Osteocyte (in vitro differentiated cells): Measurements from ENCODE around the gene RNF103. TPM values are rescaled to one million over a fixed set of nuclear protein-coding genes. Genes with fewer than 3 reads are reported as not detected.

Experiments used
- DNase-seq: peaks from one replicate; pipeline ENCODE4 v3.0.0; 2021; ENCODE audit warnings: mixed read lengths; ENCODE audit not compliant: unreplicated experiment; ENCODE audit errors: extremely low spot score
- H3K27ac Mint-ChIP-seq: one replicate; pipeline ENCODE4 v1.8.0; 2021; ENCODE audit warnings: mild to moderate bottlenecking, mixed read lengths; ENCODE audit not compliant: unreplicated experiment
- H3K27me3 Mint-ChIP-seq: one replicate; pipeline ENCODE4 v1.8.0; 2021; ENCODE audit warnings: mixed read lengths; ENCODE audit not compliant: unreplicated experiment
- H3K36me3 Mint-ChIP-seq: one replicate; pipeline ENCODE4 v1.8.0; 2021; ENCODE audit warnings: mixed read lengths; ENCODE audit not compliant: unreplicated experiment
- H3K4me1 Mint-ChIP-seq: one replicate; pipeline ENCODE4 v1.8.0; 2021; ENCODE audit warnings: mixed read lengths; ENCODE audit not compliant: unreplicated experiment
- H3K4me3 Mint-ChIP-seq: one replicate; pipeline ENCODE4 v1.8.0; 2021; ENCODE audit warnings: mild to moderate bottlenecking, moderate library complexity, mixed read lengths; ENCODE audit not compliant: unreplicated experiment
- H3K9me3 Mint-ChIP-seq: one replicate; pipeline ENCODE4 v1.8.0; 2021; ENCODE audit warnings: mixed read lengths; ENCODE audit not compliant: unreplicated experiment
- CTCF ChIP-seq: fragments of 200-600 bp; sonication (generic); IDR thresholded peaks from 2 replicates; pipeline ENCODE4 v1.5.0; 2021; ENCODE audit warnings: antibody characterized with exemption, mild to moderate bottlenecking, moderate library complexity
- total RNA-seq: library from RNA; stranded (reverse); gene quantifications from 2 replicates; pipeline ENCODE4 v1.2.1, GENCODE V29; 2021

The RNF103 gene
- total RNA-seq, 1 donor from 2014 or later: 35.8 TPM

DNA sequence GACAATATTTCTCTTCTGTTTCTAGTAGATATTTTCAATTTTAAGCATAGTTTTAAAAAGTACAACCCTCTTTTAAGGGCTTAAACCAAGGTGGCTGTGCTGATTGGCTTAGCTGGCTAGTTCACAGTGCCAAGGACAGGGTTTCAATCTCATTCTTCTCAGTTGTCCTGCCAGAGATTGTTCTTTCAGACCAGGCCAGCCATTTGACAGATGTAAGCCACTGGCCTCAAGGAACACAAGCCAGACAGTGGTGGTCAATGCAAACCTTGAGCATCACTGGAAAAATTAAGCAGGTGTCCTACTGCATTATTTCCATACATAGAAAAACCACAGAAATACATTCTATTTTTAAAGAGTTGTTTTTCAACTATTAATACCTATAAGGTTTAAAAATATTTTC lies 5.9 kb downstream of the RNF103 start:
- Mint-ChIP-seq H3K9me3 (no peaks in the 10 kb centered on the region), H3K27me3 (no peaks in the 10 kb centered on the region), H3K36me3 (peaks cover 39% of the 10 kb centered on the region), H3K4me1 (peaks cover 20% of the 10 kb centered on the region), H3K4me3 (no peak overlapping the region), H3K27ac (no peak overlapping the region)
- DNase-seq: no peak
- no peak for TF ChIP-seq CTCF

DNA sequence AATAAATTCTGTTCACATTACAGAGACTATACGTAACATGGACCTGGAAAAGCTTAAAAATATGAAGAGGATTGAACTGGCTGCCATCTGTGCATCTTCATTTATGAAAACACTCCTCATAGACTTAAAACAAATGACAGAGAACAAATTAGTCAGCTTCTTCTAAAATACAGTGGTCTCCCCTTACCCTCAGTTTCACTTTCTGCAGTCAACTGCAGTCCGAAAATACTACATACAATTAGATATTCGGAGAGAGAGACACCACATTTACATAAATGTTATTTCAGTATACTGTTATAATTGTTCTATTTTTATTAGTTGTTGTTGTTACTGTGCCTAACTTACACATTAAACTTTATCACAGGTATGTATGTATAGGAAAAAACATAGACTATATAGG lies 6.5 kb downstream of the RNF103 start:
- Mint-ChIP-seq H3K27me3 (no peaks in the 10 kb centered on the region), H3K4me1 (peaks cover 20% of the 10 kb centered on the region)

DNA sequence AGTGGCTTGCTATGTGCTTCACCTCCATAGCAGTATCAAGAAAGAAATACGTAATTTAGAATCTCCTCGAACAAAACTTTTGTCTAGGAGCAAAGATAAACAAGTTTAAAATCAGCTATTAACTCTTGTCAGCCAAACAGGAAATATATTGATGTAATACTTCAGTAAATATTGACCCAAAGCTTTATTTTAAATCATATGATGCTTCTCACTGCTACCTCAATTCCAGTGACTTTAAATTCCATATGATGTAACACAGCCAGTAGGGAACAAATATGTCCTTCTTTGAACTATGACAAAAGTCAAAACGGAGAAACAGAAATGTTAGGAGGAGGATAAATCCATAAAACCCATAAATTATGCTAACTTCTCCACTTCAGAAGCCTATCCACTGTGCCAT lies 7.2 kb downstream of the RNF103 start:
- Mint-ChIP-seq H3K4me3 (no peak overlapping the region), H3K9me3 (no peaks in the 10 kb centered on the region), H3K36me3 (peaks cover 43% of the 10 kb centered on the region), H3K27ac (no peak overlapping the region), H3K4me1 (peaks cover 17% of the 10 kb centered on the region), H3K27me3 (no peaks in the 10 kb centered on the region)
- no peak for DNase-seq
- TF ChIP-seq CTCF: no peak

More for the DNA sequence above, 6.5 kb downstream of the RNF103 start:
- Mint-ChIP-seq H3K4me3 (no peak overlapping the region), H3K36me3 (peaks cover 39% of the 10 kb centered on the region), H3K9me3 (no peaks in the 10 kb centered on the region), H3K27ac (no peak overlapping the region)
- TF ChIP-seq CTCF: no peak
- DNase-seq: no peak

- H3K4me1 Mint-ChIP-seq: peaks cover 9% of the 10 kb centered on the region
- peaks cover 52% of the 10 kb centered on the region for H3K36me3 Mint-ChIP-seq
- no peaks in the 10 kb centered on the region for H3K9me3 Mint-ChIP-seq
- no peaks in the 10 kb centered on the region for H3K27me3 Mint-ChIP-seq
- DNase-seq: no peak
- no peak overlapping the region for H3K4me3 Mint-ChIP-seq
- TF ChIP-seq CTCF: no peak
- H3K27ac Mint-ChIP-seq: no peak overlapping the region
These were observed 8.1 kb downstream of the RNF103 start for GRCh38 chr2:86615596-86615995.

GRCh38 chr2:86613515-86613914 lies 10.2 kb downstream of the RNF103 start:
- Mint-ChIP-seq H3K4me3 (no peak overlapping the region), H3K9me3 (no peaks in the 10 kb centered on the region), H3K27ac (no peak overlapping the region), H3K27me3 (no peaks in the 10 kb centered on the region), H3K4me1 (peaks cover 1% of the 10 kb centered on the region), H3K36me3 (peaks cover 52% of the 10 kb centered on the region)
- no peak for TF ChIP-seq CTCF
- DNase-seq: no peak
